Transverse colon (tissue), 4 donors: ENCODE results near the gene MTREX. TPM values are rescaled to one million over a fixed set of nuclear protein-coding genes. Genes with fewer than 3 reads are reported as not detected.

Experiments used
- DNase-seq: peaks from one replicate; pipeline ENCODE4 v3.0.0-alpha.2; 2019
- H3K27ac ChIP-seq, 4 donors: fragments of 200-600 bp; sonication (generic); 2 replicates each; pipeline ENCODE4 v1.5.1; 2016 to 2018; ENCODE audit warnings: inconsistent platforms in 4 of 4
- H3K27me3 ChIP-seq: fragments of 200-600 bp; sonication (generic); 2 replicates; pipeline ENCODE4 v1.5.1; 2017; ENCODE audit warnings: inconsistent platforms
- H3K36me3 ChIP-seq, 4 donors: fragments of 200-600 bp; sonication (generic); 2 replicates each; pipeline ENCODE4 v1.5.1; 2017 to 2019; ENCODE audit warnings: inconsistent platforms in 4 of 4
- H3K4me1 ChIP-seq, 4 donors: fragments of 200-600 bp; sonication (generic); 2 replicates each; pipeline ENCODE4 v1.5.1; 2017 to 2020; ENCODE audit warnings: inconsistent platforms in 4 of 4
- H3K4me3 ChIP-seq, 4 donors: fragments of 200-600 bp; sonication (generic); 1 replicate in 1 of 4; 2 replicates in 3 of 4; pipeline versions ENCODE4 v1.5.1 to v1.6.1; 2017 to 2019; ENCODE audit warnings: inconsistent platforms in 4 of 4
- H3K9me3 ChIP-seq, 2 donors: fragments of 200-600 bp; sonication (generic); 2 replicates each; pipeline ENCODE4 v1.5.1; 2017 to 2019; ENCODE audit warnings: inconsistent platforms in 2 of 2
- CTCF ChIP-seq, 5 experiments: fragments of 200-600 bp in 3 of 5; fragments of 450-650 bp in 2 of 5; sonication (generic) in 3 of 5; IDR thresholded peaks; 1 replicate in 2 of 5; 2 replicates in 3 of 5; pipeline ENCODE4 v1.5.1; 2016 to 2017; ENCODE audit warnings: antibody characterized with exemption in 5 of 5, inconsistent platforms in 3 of 5, mild to moderate bottlenecking in 2 of 5, moderate library complexity in 1 of 5
- EP300 ChIP-seq: sonication (generic); formaldehyde crosslinking; IDR thresholded peaks from one replicate; pipeline ENCODE4 v1.6.1; 2017; ENCODE audit warnings: antibody characterized with exemption, low read depth
- POLR2A ChIP-seq: fragments of 450-650 bp; IDR thresholded peaks from one replicate; pipeline ENCODE4 v1.6.1; 2016; ENCODE audit warnings: antibody characterized with exemption, mild to moderate bottlenecking, moderate library complexity
- POLR2AphosphoS5 ChIP-seq, 3 donors: sonication (generic); formaldehyde crosslinking; IDR thresholded peaks; one replicate each; pipeline ENCODE4 v1.6.1; 2016; ENCODE audit warnings: antibody characterized with exemption in 3 of 3
- WGBS, 2 donors: methylation state at CpG; one replicate each; pipeline ENCODE4 v1.1.5; 2018; ENCODE audit warnings: low coverage in 1 of 2; 5-methylcytosine and 5-hydroxymethylcytosine counted together
- in situ Hi-C, 4 donors: fragments of 200-750 bp; cut with MboI; loops; one replicate each; pipeline versions ENCODE4 v1.15.0 to v1.15.1; 2017; ENCODE audit warnings: low sequenced_read_pairs in 3 of 4, low pct_ligation_motif_present in 1 of 4, low pct_unique_long_range_greater_than_20kb in 1 of 4
- intact Hi-C: fragments of 100-400 bp; cut with DNase I; formaldehyde crosslinking; loops from one replicate; pipeline ENCODE4 v1.15.1; 2023; ENCODE audit warnings: low total_unique reads
- total RNA-seq, 4 donors: library from RNA; depleted of rRNA; stranded (reverse); fragments of >200 nt; gene quantifications; one replicate each; pipeline ENCODE4 v1.1.0, GENCODE V29; 2016

MTREX gene
- total RNA-seq, 4 donors from 2014 or later: 29.5 to 85.9 (median 65.5) TPM

GRCh38 chr5:55372130-55372925 is 64.5 kb downstream of the MTREX start:
- Histone ChIP-seq H3K4me3 (no peak overlapping the region), H3K27ac (no peak overlapping the region), H3K27me3 (no peaks in the 10 kb centered on the region), H3K4me1 (peaks cover 0 to 16% (median 6%) of the 10 kb centered on the region in 4 donors), H3K36me3 (peaks cover 0 to 31% (median 1%) of the 10 kb centered on the region in 4 donors), H3K9me3 (no peaks in the 10 kb centered on the region)
- TF ChIP-seq EP300: no peak
- no peak for TF ChIP-seq POLR2AphosphoS5 (IDR thresholded peaks at IDR 0.05)
- no peak for TF ChIP-seq CTCF (IDR thresholded peaks at IDR 0.05)
- no peak for DNase-seq
- in situ Hi-C loops (no loop called here), intact Hi-C loops (no loop called here)
- WGBS, 2 donors: 89 to 93% methylated on average over 7 of the region's 7 CpGs

- in situ Hi-C loops: no loop called here
- Histone ChIP-seq H3K27me3 (no peaks in the 10 kb centered on the region), H3K27ac (peak overlapping the region in 1 of 4 donors; percentile 19), H3K4me3 (no peak overlapping the region), H3K36me3 (peaks cover 0 to 61% (median 10%) of the 10 kb centered on the region in 4 donors), H3K4me1 (peaks cover 0 to 5% (median 0%) of the 10 kb centered on the region in 4 donors), H3K9me3 (peaks cover 4 to 7% of the 10 kb centered on the region in 2 donors)
- WGBS, 2 donors: 44 to 72% methylated on average over 1 of the region's 1 CpG
- intact Hi-C loops: no loop called here
- no peak for DNase-seq
- no peak for TF ChIP-seq POLR2AphosphoS5 (IDR thresholded peaks at IDR 0.05)
- TF ChIP-seq CTCF (IDR thresholded peaks at IDR 0.05): no peak
- TF ChIP-seq EP300: no peak
- TF ChIP-seq POLR2A: no peak
These were observed 70.0 kb downstream of the MTREX start for GRCh38 chr5:55377810-55378209.

- H3K36me3 ChIP-seq: peaks cover 0 to 55% (median 13%) of the 10 kb centered on the region in 4 donors
- in situ Hi-C loops (no loop called here), intact Hi-C loops (no loop called here)
- no peaks in the 10 kb centered on the region for H3K27me3 ChIP-seq
- H3K9me3 ChIP-seq: peaks cover 14 to 15% of the 10 kb centered on the region in 2 donors
- H3K4me3 ChIP-seq: no peak overlapping the region
- TF ChIP-seq POLR2AphosphoS5 (IDR thresholded peaks at IDR 0.05) (no peak), EP300 (no peak), CTCF (IDR thresholded peaks at IDR 0.05) (no peak), POLR2A (no peak)
- DNase-seq: no peak
- H3K27ac ChIP-seq: no peak overlapping the region
- no peaks in the 10 kb centered on the region for H3K4me1 ChIP-seq
These were observed 75.5 kb downstream of the MTREX start for GRCh38 chr5:55383254-55383653.

GRCh38 chr5:55384072-55384471 is 76.3 kb downstream of the MTREX start:
- TF ChIP-seq CTCF (IDR thresholded peaks at IDR 0.05) (no peak), POLR2A (no peak), EP300 (no peak), POLR2AphosphoS5 (IDR thresholded peaks at IDR 0.05) (no peak)
- H3K4me3 ChIP-seq: no peak overlapping the region
- 82 to 85% methylated on average over 2 of the region's 2 CpGs for WGBS, 2 donors

More at GRCh38 chr5:55384072-55384471, 76.3 kb downstream of the MTREX start:
- peaks cover 0 to 47% (median 9%) of the 10 kb centered on the region in 4 donors for H3K36me3 ChIP-seq
- DNase-seq: no peak
- H3K27me3 ChIP-seq: no peaks in the 10 kb centered on the region
- H3K9me3 ChIP-seq: peaks cover 14 to 15% of the 10 kb centered on the region in 2 donors
- H3K27ac ChIP-seq: no peak overlapping the region
- in situ Hi-C loops (no loop called here), intact Hi-C loops (no loop called here)
- H3K4me1 ChIP-seq: peaks cover 0 to 1% (median 0%) of the 10 kb centered on the region in 4 donors
